BE2C (cell line): ENCODE measurements around the gene GRXCR1.

Source experiments
- DNase-seq: peaks from one replicate; pipeline ENCODE4 v3.0.0-alpha.2; 2020
- H3K27me3 ChIP-seq: fragments of 250-450 bp; sonication (Bioruptor Pico); 2 replicates; pipeline ENCODE4 v1.5.1; 2020; ENCODE audit warnings: mild to moderate bottlenecking
- H3K36me3 ChIP-seq: fragments of 250-450 bp; sonication (Bioruptor Pico); 2 replicates; pipeline ENCODE4 v1.5.1; 2020; ENCODE audit warnings: mild to moderate bottlenecking
- H3K4me1 ChIP-seq: fragments of 250-450 bp; sonication (Bioruptor Pico); 2 replicates; pipeline ENCODE4 v1.5.1; 2020
- H3K4me3 ChIP-seq: 2 replicates; pipeline ENCODE4 v1.5.1; 2011; ENCODE audit warnings: low read depth, low read length
- H3K9me3 ChIP-seq: fragments of 250-450 bp; sonication (Bioruptor Pico); 2 replicates; pipeline ENCODE4 v1.5.1; 2020
- CTCF ChIP-seq: IDR thresholded peaks from 2 replicates; pipeline ENCODE4 v1.5.1; 2012; ENCODE audit warnings: mild to moderate bottlenecking, low read depth, low read length

GRXCR1 gene

GRCh38 chr4:42871261-42871660, 21.3 kb upstream of the GRXCR1 start:
- TF ChIP-seq CTCF: no peak
- DNase-seq: no peak
- H3K36me3 ChIP-seq: no peaks in the 10 kb centered on the region

DNA sequence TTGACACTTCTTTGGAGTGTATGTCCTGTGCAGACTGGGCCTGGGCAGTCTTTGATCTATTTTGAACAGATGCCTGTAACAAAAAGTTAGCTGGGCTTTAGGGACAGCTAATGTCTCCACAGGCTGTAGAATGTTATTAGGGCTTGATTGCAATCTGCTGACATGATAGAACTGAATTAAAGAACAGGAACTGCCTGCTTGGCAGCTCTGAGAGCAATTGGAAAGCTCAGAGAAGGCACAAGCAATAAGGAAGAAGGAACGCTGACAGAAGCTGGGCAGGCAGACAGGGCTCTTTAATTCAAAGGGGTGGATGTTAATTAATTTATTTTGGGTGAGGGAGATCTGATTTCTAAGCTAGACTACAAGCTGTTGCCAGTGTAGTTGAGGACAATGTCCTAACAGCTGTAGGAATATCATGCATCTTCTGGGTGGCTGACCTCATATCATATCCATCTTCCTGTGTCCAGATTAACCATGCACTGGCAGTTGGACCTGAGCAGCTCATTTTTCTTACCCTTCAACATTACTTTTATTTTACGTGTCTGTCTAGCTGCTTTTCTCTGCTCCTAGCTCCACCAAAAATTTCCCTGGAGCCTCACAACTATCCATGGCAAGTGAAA, 20.7 kb upstream of the GRXCR1 start:
- H3K27me3 ChIP-seq: no peaks in the 10 kb centered on the region
- TF ChIP-seq CTCF: no peak
- peaks cover 14% of the 10 kb centered on the region for H3K4me1 ChIP-seq
- no peaks in the 10 kb centered on the region for H3K36me3 ChIP-seq
- no peak for DNase-seq
- no peak overlapping the region for H3K4me3 ChIP-seq
- no peaks in the 10 kb centered on the region for H3K9me3 ChIP-seq

More at GRCh38 chr4:42871261-42871660, 21.3 kb upstream of the GRXCR1 start:
- H3K9me3 ChIP-seq: no peaks in the 10 kb centered on the region
- H3K4me3 ChIP-seq: no peak overlapping the region
- peaks cover 14% of the 10 kb centered on the region for H3K4me1 ChIP-seq
- H3K27me3 ChIP-seq: no peaks in the 10 kb centered on the region

GRCh38 chr4:42878863-42879262, 13.7 kb upstream of the GRXCR1 start:
- H3K36me3 ChIP-seq: no peaks in the 10 kb centered on the region
- no peak overlapping the region for H3K4me3 ChIP-seq
- H3K27me3 ChIP-seq: no peaks in the 10 kb centered on the region
- TF ChIP-seq CTCF: no peak
- H3K9me3 ChIP-seq: no peaks in the 10 kb centered on the region; the same call in 1 of the 2 replicates
- no peaks in the 10 kb centered on the region for H3K4me1 ChIP-seq
- DNase-seq: no peak

DNA sequence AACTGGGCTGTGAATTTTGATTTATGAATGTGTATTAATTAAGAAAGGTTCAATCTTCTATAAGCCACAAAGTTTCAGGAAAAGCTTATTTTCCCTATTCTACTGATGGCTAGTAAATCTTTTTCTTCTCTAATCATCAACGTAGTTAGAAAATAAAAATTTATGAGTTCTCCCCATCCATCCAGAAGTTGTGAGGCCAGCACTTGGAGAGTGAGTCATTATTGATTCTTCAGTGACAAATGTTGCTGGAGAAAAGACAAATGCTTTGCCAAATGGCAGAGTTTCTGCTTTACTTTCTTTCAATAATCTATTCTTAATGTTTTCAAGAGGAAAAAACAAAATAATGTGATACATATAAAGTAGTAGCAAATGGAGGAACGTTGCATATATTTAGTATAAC, 11.3 kb upstream of the GRXCR1 start:
- Histone ChIP-seq H3K4me1 (no peaks in the 10 kb centered on the region), H3K4me3 (no peak overlapping the region), H3K27me3 (no peaks in the 10 kb centered on the region), H3K9me3 (no peaks in the 10 kb centered on the region; the same call in 1 of the 2 replicates), H3K36me3 (no peaks in the 10 kb centered on the region)
- DNase-seq: no peak
- no peak for TF ChIP-seq CTCF

DNA sequence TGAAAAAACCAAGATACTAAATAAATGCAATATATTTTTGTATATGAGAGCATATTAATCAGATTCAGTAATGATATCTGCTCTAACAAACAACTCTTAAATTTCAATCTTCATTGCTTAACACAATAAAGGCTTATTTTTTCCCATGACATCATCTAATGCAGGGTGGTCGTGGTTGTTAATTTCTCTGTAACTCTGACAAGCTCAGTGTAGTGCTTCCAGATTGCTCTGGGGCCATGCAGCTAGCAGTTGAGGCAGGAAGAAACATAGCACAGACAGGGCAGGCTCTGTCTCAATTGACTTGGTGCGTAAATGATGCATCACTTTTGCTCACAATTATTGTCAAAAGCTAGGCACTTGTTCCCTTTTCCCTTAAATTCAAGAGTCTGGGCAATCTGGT, 869 bp upstream of the GRXCR1 start:
- no peak overlapping the region for H3K4me3 ChIP-seq
- no peak for TF ChIP-seq CTCF
- H3K9me3 ChIP-seq: no peaks in the 10 kb centered on the region
- no peak for DNase-seq
- no peaks in the 10 kb centered on the region for H3K4me1 ChIP-seq
- no peaks in the 10 kb centered on the region for H3K36me3 ChIP-seq
- H3K27me3 ChIP-seq: no peaks in the 10 kb centered on the region

GRCh38 chr4:42895452-42895851, 2.9 kb downstream of the GRXCR1 start:
- H3K4me1 ChIP-seq: no peaks in the 10 kb centered on the region
- H3K4me3 ChIP-seq: no peak overlapping the region
- no peaks in the 10 kb centered on the region for H3K36me3 ChIP-seq
- no peaks in the 10 kb centered on the region for H3K27me3 ChIP-seq
- TF ChIP-seq CTCF: no peak
- DNase-seq: no peak
- no peaks in the 10 kb centered on the region for H3K9me3 ChIP-seq
